ENCODE results near the gene NTSR1.

- TF ChIP-seq EP300 (IDR thresholded peaks at IDR 0.05), result no peak
- TF ChIP-seq CTCF (IDR thresholded peaks at IDR 0.05), result no peak
These were observed 30.1 kb upstream of the NTSR1 start for GRCh38 chr20:62678553-62678952.

All from ovary (tissue), 3 donors.